Transverse colon (tissue), 4 donors: ENCODE data around the gene TBX10. TPM values are rescaled to one million over a fixed set of nuclear protein-coding genes. Genes with fewer than 3 reads are reported as not detected.
"Not testable (repeated sequence)": the region's sequence is repeated elsewhere in the genome, so short reads cannot be mapped to it uniquely, and the experiment has no call there.

Experiments used
- DNase-seq: peaks from one replicate; pipeline ENCODE4 v3.0.0-alpha.2; 2019
- H3K27ac ChIP-seq, 4 donors: fragments of 200-600 bp; sonication (generic); 2 replicates each; pipeline ENCODE4 v1.5.1; 2016 to 2018; ENCODE audit warnings: inconsistent platforms in 4 of 4
- H3K27me3 ChIP-seq: fragments of 200-600 bp; sonication (generic); 2 replicates; pipeline ENCODE4 v1.5.1; 2017; ENCODE audit warnings: inconsistent platforms
- H3K36me3 ChIP-seq, 4 donors: fragments of 200-600 bp; sonication (generic); 2 replicates each; pipeline ENCODE4 v1.5.1; 2017 to 2019; ENCODE audit warnings: inconsistent platforms in 4 of 4
- H3K4me1 ChIP-seq, 4 donors: fragments of 200-600 bp; sonication (generic); 2 replicates each; pipeline ENCODE4 v1.5.1; 2017 to 2020; ENCODE audit warnings: inconsistent platforms in 4 of 4
- H3K4me3 ChIP-seq, 4 donors: fragments of 200-600 bp; sonication (generic); 1 replicate in 1 of 4; 2 replicates in 3 of 4; pipeline versions ENCODE4 v1.5.1 to v1.6.1; 2017 to 2019; ENCODE audit warnings: inconsistent platforms in 4 of 4
- H3K9me3 ChIP-seq, 2 donors: fragments of 200-600 bp; sonication (generic); 2 replicates each; pipeline ENCODE4 v1.5.1; 2017 to 2019; ENCODE audit warnings: inconsistent platforms in 2 of 2
- EP300 ChIP-seq: sonication (generic); formaldehyde crosslinking; IDR thresholded peaks from one replicate; pipeline ENCODE4 v1.6.1; 2017; ENCODE audit warnings: antibody characterized with exemption, low read depth
- POLR2A ChIP-seq: fragments of 450-650 bp; IDR thresholded peaks from one replicate; pipeline ENCODE4 v1.6.1; 2016; ENCODE audit warnings: antibody characterized with exemption, mild to moderate bottlenecking, moderate library complexity
- POLR2AphosphoS5 ChIP-seq, 3 donors: sonication (generic); formaldehyde crosslinking; IDR thresholded peaks; one replicate each; pipeline ENCODE4 v1.6.1; 2016; ENCODE audit warnings: antibody characterized with exemption in 3 of 3
- WGBS, 2 donors: methylation state at CpG; one replicate each; pipeline ENCODE4 v1.1.5; 2018; ENCODE audit warnings: low coverage in 1 of 2; 5-methylcytosine and 5-hydroxymethylcytosine counted together
- in situ Hi-C, 4 donors: fragments of 200-750 bp; cut with MboI; loops; one replicate each; pipeline versions ENCODE4 v1.15.0 to v1.15.1; 2017; ENCODE audit warnings: low sequenced_read_pairs in 3 of 4, low pct_ligation_motif_present in 1 of 4, low pct_unique_long_range_greater_than_20kb in 1 of 4
- intact Hi-C: fragments of 100-400 bp; cut with DNase I; formaldehyde crosslinking; loops from one replicate; pipeline ENCODE4 v1.15.1; 2023; ENCODE audit warnings: low total_unique reads
- total RNA-seq, 4 donors: library from RNA; depleted of rRNA; stranded (reverse); fragments of >200 nt; gene quantifications; one replicate each; pipeline ENCODE4 v1.1.0, GENCODE V29; 2016
- TF ChIP-seq, protein P1 (sequence below), 5 experiments: fragments of 200-600 bp in 3 of 5; fragments of 450-650 bp in 2 of 5; sonication (generic) in 3 of 5; IDR thresholded peaks; 1 replicate in 2 of 5; 2 replicates in 3 of 5; pipeline ENCODE4 v1.5.1; 2016 to 2017; ENCODE audit warnings: antibody characterized with exemption in 5 of 5, inconsistent platforms in 3 of 5, mild to moderate bottlenecking in 2 of 5, moderate library complexity in 1 of 5

The TBX10 gene
- total RNA-seq, 4 donors from 2014 or later = 1.3 to 16.5 (median 15.0) TPM; not detected in 1

DNA sequence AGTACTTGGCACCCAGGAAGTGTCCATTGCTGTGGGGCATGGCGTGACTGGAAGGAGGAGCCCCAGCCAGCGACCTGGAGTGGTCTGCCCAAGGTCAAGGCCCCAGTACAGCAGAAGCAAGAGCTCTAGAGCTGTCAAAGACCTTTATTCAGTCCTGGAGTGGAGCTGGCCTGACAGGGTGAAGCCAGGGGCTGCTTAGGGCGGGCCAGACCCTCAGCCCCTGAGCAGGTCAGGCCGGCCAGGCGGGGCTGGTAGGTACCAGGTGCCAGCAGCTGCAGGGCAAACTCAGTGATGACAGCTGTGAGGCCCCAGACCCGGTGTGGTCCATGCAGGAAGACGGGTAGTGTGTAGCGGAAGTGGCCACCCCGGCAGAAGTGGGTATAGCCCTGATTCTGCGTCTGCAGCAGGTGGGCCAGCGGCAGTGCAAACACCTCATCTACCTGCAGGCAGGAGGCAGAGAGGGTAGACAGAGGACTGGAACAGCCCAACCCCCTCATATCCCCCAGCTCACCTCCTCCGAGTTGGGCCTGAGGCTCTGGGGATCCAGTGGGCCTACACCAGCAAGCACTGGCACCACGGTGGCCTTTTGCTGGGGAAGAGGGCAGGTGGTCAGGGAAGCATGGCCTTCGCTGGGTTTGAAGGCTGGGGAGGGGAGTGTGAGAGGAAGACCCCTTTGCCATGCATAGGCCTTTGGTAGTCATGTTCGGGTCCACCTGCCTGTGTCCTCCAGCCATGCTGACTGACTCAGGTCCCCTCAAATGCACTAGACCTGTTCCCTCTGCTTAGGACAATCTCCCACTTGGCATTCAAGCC is 11.5 kb downstream of the TBX10 start:
- WGBS, 2 donors = 91 to 100% methylated on average over 1 to 15 of the region's 15 CpGs
- intact Hi-C loops = loop anchor here (2.0 kb wide), 1 partner anchor 161 kb away; no protein-coding TSS in a partner anchor
- H3K36me3 ChIP-seq = no peaks in the 10 kb centered on the region
- TF ChIP-seq POLR2A = no peak
- TF ChIP-seq, protein P1, sequence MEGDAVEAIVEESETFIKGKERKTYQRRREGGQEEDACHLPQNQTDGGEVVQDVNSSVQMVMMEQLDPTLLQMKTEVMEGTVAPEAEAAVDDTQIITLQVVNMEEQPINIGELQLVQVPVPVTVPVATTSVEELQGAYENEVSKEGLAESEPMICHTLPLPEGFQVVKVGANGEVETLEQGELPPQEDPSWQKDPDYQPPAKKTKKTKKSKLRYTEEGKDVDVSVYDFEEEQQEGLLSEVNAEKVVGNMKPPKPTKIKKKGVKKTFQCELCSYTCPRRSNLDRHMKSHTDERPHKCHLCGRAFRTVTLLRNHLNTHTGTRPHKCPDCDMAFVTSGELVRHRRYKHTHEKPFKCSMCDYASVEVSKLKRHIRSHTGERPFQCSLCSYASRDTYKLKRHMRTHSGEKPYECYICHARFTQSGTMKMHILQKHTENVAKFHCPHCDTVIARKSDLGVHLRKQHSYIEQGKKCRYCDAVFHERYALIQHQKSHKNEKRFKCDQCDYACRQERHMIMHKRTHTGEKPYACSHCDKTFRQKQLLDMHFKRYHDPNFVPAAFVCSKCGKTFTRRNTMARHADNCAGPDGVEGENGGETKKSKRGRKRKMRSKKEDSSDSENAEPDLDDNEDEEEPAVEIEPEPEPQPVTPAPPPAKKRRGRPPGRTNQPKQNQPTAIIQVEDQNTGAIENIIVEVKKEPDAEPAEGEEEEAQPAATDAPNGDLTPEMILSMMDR (IDR thresholded peaks at IDR 0.05) = no peak
- no peak for TF ChIP-seq POLR2AphosphoS5 (IDR thresholded peaks at IDR 0.05)
- no peak for TF ChIP-seq EP300
- H3K9me3 ChIP-seq = no peaks in the 10 kb centered on the region
- in situ Hi-C loops = loop anchor here in 1 of 4 donors (5.0 kb wide), 1 partner anchor 34 kb away; no protein-coding TSS in a partner anchor
- no peak overlapping the region for H3K4me3 ChIP-seq
- no peak overlapping the region for H3K27ac ChIP-seq
- peaks cover 9 to 33% (median 29%) of the 10 kb centered on the region in 4 donors for H3K4me1 ChIP-seq
- DNase-seq = no peak
- no peaks in the 10 kb centered on the region for H3K27me3 ChIP-seq

DNA sequence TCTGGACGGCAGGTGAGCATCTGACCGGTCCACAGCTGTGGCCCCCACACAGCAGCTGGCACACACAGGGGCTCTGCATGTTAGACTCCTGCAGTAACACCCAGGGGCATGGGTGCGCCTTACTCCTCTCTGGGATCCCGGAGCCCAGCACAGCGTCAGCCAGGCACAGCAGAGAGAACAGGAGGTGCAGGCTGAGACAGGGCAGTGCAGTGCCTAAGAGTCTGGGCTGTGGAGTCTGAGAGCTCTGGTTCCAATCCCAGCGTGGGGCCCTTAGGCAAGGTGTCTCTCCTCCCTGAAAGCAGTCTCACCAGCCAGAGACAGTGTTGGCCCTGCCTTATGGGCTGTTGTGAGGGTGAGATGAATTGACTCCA is 12.1 kb downstream of the TBX10 start:
- Histone ChIP-seq H3K27ac (no peak overlapping the region), H3K27me3 (no peaks in the 10 kb centered on the region), H3K36me3 (no peaks in the 10 kb centered on the region), H3K4me1 (peaks cover 9 to 30% (median 26%) of the 10 kb centered on the region in 4 donors), H3K9me3 (no peaks in the 10 kb centered on the region), H3K4me3 (no peak overlapping the region)
- no peak for TF ChIP-seq POLR2AphosphoS5 (IDR thresholded peaks at IDR 0.05)
- TF ChIP-seq, protein P1 (IDR thresholded peaks at IDR 0.05) = no peak
- no peak for TF ChIP-seq EP300
- no peak for TF ChIP-seq POLR2A
- intact Hi-C loops (no loop called here), in situ Hi-C loops (loop anchor here in 1 of 4 donors (5.0 kb wide), 1 partner anchor 35 kb away; no protein-coding TSS in a partner anchor)
- 85% methylated on average over 6 of the region's 6 CpGs; no CpG with 5 or more reads in 1 of the 2 donors for WGBS, 2 donors
- DNase-seq = no peak

DNA sequence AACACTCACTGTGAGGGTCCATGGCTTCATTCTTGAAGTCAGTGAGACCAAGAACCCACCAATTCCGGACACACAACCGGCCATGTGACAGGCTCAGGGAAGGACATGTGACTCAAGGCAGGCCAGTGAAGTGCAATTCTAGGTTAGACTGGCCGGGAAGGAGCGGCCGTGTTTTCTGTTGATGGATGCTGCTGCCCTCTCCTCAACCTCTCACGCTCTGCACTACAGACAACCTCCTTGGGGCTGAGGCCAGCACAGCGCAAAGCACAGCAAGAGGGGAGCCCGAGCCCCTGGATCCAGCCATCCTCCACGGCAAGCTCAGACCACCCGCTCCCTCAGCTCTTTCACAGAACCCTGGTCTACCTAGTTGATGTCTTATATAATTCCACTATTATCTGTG is 12.6 kb downstream of the TBX10 start:
- 91% methylated on average over 10 of the region's 10 CpGs; no CpG with 5 or more reads in 1 of the 2 donors for WGBS, 2 donors
- in situ Hi-C loops = loop anchor here in 1 of 4 donors (5.0 kb wide), 1 partner anchor 35 kb away; no protein-coding TSS in a partner anchor
- no peaks in the 10 kb centered on the region for H3K27me3 ChIP-seq
- TF ChIP-seq, protein P1 (IDR thresholded peaks at IDR 0.05) = no peak
- TF ChIP-seq POLR2A (no peak), EP300 (no peak), POLR2AphosphoS5 (IDR thresholded peaks at IDR 0.05) (no peak)
- peaks cover 9 to 27% (median 22%) of the 10 kb centered on the region in 4 donors for H3K4me1 ChIP-seq
- no peak overlapping the region for H3K4me3 ChIP-seq
- no peaks in the 10 kb centered on the region for H3K36me3 ChIP-seq
- intact Hi-C loops = no loop called here
- no peak for DNase-seq
- H3K9me3 ChIP-seq = no peaks in the 10 kb centered on the region
- no peak overlapping the region for H3K27ac ChIP-seq

DNA sequence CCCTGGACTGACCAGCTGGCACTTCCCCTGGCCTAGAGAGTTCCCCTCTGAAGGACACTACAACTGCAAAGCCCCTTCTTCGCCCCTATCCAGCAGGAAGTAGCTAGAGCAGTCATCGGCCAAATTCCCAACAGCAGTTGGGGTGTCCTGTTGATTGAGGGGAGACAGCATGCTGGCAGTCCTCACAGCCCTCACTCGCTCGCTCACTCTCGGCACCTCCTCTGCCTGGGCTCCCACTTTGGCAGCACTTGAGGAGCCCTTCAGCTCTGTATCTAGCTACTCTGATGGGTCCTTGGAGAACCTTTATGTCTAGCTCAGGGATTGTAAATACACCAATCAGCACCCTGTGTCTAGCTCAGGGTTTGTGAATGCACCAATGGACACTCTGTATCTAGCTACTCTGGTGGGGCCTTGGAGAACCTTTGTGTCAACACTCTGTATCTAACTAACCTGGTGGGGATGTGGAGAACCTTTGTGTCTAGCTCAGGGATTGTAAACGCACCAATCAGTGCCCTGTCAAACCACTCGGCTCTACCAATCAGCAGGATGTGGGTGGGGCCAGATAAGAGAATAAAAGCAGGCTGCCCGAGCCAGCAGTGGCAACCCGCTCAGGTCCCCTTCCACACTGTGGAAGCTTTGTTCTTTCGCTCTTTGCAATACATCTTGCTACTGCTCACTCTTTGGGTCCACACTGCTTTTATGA is 13.3 kb downstream of the TBX10 start:
- WGBS, 2 donors = 93 to 100% methylated on average over 3 to 10 of the region's 10 CpGs
- H3K4me1 ChIP-seq = peaks cover 6 to 22% (median 16%) of the 10 kb centered on the region in 4 donors
- H3K27ac ChIP-seq, intact Hi-C loops, H3K36me3 ChIP-seq, H3K27me3 ChIP-seq, DNase-seq, H3K4me3 ChIP-seq, H3K9me3 ChIP-seq: not testable (repeated sequence)
- in situ Hi-C loops = loop anchor here in 1 of 4 donors (5.0 kb wide), 1 partner anchor 36 kb away; no protein-coding TSS in a partner anchor

DNA sequence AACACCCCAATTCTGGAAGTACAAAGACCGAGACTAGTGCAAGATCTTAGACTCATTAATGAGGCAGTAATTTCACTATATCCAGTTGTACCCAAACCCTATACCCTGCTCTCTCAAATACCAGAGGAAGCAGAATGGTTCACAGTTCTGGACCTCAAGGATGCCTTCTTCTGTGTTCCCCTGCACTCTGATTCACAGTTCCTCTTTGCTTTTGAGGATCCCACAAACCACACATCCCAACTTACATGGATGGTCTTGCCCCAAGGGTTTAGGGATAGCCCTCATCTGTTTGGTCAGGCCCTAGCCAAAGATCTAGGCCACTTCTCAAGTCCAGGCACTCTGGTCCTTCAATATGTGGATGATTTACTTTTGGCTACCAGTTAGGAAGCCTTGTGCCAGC is 15.8 kb downstream of the TBX10 start:
- H3K36me3 ChIP-seq, DNase-seq, H3K4me3 ChIP-seq, H3K4me1 ChIP-seq, in situ Hi-C loops, H3K27me3 ChIP-seq, H3K27ac ChIP-seq, H3K9me3 ChIP-seq, intact Hi-C loops: not testable (repeated sequence)
- 100% methylated on average over 1 of the region's 1 CpG; no CpG with 5 or more reads in 1 of the 2 donors for WGBS, 2 donors

DNA sequence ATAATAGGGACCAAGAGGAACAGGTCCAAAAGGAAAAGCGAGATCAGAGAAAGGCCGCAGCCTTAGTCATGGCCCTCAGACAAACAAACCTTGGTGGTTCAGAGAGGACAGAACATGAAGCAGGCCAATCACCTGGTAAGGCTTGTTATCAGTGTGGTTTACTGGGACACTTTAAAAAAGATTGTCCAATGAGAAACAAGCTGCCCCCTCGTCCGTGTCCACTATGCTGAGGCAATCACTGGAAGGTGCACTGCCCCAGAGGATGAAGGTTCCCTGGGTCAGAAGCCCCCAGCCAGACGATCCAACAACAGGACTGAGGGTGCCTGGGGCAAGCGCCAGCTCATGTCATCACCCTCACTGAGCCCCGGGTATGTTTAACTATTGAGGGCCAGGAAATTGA is 16.7 kb downstream of the TBX10 start:
- H3K4me1 ChIP-seq, H3K27me3 ChIP-seq, in situ Hi-C loops, H3K4me3 ChIP-seq, DNase-seq, H3K9me3 ChIP-seq, H3K36me3 ChIP-seq, intact Hi-C loops, H3K27ac ChIP-seq: not testable (repeated sequence)
- WGBS, 2 donors = 69% methylated on average over 7 of the region's 7 CpGs; no CpG with 5 or more reads in 1 of the 2 donors

DNA sequence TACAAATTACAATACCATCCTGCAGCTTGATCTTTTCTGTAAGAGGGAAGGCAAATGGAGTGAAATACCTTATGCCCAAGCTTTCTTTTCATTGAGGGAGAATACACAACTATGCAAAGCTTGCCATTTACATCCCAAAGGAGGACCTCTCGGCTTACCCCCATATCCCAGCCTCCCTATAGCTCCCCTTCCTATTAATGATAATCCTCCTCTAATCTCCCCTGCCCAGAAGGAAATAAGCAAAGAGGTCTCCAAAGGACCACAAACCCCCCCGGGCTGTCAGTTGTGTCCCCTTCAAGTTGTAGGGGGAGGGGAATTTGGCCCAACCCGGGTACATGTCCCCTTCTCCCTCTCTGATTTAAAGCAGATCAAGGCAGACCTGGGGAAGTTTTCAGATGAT is 17.6 kb downstream of the TBX10 start:
- in situ Hi-C loops, intact Hi-C loops, H3K27ac ChIP-seq, H3K4me1 ChIP-seq, H3K27me3 ChIP-seq, DNase-seq, H3K9me3 ChIP-seq, H3K4me3 ChIP-seq, H3K36me3 ChIP-seq: not testable (repeated sequence)
- WGBS, 2 donors = 87% methylated on average over 3 of the region's 3 CpGs; no CpG with 5 or more reads in 1 of the 2 donors
